ENCODE data around the gene POLR3K.

DNA sequence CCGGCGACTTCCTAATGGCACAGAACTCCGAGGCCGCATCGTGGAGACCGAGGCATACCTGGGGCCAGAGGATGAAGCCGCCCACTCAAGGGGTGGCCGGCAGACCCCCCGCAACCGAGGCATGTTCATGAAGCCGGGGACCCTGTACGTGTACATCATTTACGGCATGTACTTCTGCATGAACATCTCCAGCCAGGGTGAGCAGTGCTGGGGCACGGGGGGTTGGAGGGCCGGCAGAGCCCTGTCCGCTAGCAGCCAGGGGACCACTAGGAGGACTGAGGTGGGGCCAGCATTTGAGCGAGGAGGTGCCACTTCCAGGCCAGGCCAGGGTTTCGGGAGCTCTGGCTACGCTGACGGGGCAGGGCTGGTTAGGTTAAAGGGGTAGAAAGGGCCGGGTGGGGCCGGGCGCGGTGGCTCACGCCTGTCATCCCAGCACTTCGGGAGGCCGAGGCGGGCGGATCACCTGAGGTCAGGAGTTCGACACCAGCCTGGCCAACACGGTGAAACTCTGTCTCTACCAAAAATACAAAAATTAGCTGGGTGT is 29.7 kb upstream of the POLR3K start:
- TF ChIP-seq CTCF (conservative IDR thresholded peaks at IDR 0.05; ENCODE audit: low read length) (no peak), EZH2phosphoT487 (IDR thresholded peaks at IDR 0.05; ENCODE audit: borderline replicate concordance, low read depth, low read length) (no peak)
